HG02970 (cell line): ENCODE measurements around the gene CRAMP1.

Source experiments
- ATAC-seq: cut with Tn5 transposase; IDR thresholded peaks from one replicate; pipeline ENCODE4 v1.9.1; 2021; ENCODE audit warnings: mild to moderate bottlenecking, moderate library complexity, moderate number of reproducible peaks; ENCODE audit not compliant: unreplicated experiment, low FRiP score

CRAMP1 gene

GRCh38 chr16:1631931-1632637 lies 19.9 kb downstream of the CRAMP1 start:
- ATAC-seq: no peak

DNA sequence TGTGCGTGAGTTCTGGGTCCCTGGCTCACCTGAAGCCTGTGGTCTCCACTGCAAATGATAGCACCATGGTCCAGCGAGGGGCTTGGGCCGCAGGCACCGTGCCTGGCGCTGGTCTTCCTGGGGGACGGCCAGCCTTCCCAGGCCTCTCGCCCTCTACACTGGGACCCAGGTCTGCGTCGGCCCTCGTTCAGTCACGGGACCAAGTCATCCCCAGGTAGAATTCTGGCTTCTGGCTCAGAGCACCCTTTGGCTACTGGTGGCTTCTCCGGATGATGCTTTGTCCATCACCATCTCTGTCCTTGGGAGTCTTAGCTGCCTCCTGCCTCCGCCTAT lies 20.4 kb downstream of the CRAMP1 start:
- no peak for ATAC-seq

DNA sequence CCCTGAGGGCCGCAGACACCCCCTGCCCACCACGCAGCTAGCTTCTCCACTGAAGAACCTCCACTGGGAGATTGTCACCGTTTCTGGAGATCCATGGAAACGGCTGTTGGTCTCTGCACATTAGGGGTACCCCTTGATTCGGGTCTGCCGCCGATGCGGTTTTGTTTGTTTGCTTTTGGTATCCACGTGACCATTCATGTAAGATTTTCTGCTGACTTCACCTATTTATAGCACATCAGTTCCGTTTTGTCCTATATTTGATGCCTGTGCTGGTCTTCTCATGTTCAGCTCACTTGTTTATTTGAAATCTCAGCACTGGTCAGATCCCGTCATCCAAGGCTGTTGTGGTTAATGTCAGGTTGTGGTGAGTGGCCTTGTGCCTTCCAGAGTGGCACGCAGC lies 21.1 kb downstream of the CRAMP1 start:
- no peak for ATAC-seq

- no peak for ATAC-seq
Observed at GRCh38 chr16:1634541-1634940, 22.4 kb downstream of the CRAMP1 start.

GRCh38 chr16:1635070-1635469 lies 22.9 kb downstream of the CRAMP1 start:
- ATAC-seq: no peak

DNA sequence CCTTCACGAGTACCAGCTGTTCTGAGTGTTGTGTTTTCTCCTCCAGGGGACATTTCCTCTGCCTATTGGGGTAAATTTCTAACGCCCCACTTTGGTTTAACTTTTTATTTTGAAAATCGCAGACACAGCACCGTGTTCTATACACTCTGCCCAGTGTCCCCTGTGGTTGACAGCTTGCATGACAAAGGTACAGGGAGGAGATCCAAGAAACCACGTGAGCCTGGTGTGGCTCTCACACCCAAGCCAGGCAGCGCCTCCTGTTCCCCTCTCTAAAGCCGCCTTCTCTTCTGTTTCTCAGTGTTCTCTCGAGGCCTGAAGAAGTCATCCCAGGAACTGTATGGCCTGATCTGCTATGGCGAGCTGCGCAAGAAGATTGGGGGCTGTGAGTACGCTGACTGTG lies 25.4 kb downstream of the CRAMP1 start:
- no peak for ATAC-seq

DNA sequence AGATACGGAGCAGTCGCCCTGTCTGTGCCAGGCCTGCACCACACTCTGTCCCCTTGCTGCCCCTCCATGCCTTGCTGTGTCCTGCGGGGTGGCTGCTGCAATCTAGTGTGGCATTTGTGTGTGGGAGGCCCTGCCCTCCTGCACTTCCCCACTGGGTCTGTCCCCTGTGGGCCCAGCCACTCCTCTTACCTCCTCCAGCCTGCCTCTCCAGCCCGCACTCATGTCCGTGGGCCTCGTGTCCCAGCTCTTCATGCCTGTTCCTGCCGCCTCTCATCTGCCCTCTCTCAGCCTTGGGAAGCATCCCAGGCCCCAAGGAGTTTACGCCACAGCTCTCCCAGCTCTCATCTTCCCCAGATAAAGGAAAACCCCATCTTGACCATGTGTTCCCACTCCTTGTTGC lies 26.6 kb downstream of the CRAMP1 start:
- no peak for ATAC-seq

- ATAC-seq: no peak
Observed at GRCh38 chr16:1639282-1639681, 27.1 kb downstream of the CRAMP1 start.

GRCh38 chr16:1639860-1640259 lies 27.7 kb downstream of the CRAMP1 start:
- ATAC-seq: no peak

DNA sequence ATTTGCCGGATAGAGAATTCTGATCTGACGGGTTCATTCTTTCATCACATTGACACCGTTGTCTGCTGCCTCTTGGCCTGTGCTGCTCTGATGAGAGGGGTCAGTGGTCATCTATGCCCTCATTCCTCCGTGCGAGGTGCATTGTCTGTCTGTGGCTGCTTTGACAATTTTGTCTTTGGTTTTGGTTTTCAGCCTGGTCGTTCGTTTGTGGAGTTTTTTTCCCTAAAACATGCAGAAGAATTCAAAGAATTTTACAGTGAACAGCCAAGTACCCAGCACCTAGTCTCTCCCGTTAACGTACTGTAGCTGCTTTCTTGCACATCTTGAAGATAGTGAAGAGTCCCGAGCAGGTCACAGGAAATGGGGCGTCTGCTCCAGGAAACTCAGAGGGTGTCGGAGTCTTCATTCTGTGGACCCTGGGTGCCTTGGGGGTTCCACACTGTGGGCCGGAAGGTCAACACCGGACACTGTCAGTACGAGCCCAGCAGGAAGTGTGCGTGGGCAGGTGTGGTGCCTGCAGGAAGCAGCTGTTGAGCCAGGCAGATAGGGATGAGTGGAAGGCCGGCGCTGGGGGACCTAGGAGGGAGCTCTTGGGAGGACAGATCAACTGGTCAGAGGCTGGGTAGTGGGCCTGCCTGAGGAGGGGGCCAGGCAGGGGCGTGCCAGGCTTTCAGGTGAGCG lies 28.2 kb downstream of the CRAMP1 start:
- no peak for ATAC-seq

DNA sequence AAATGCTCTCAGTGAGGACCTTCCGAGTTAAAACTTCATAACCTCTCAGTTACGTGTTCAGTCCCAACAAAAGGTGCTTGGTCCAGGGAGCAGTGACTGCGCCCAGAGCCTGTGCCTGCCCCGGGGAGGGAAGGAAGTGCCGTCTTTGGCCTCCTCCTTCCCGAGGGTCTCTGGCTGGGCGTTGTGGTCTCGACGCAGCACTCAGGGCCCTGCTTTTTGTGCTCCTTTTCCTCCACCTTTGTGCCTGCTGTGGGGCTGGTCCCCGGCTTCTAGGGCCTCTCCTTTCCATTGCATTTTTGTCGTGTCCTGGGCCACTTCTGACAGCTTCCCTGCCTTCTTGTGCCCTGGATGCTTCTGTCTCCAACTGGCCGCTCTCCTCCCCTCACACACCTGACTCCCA lies 29.1 kb downstream of the CRAMP1 start:
- no peak for ATAC-seq

DNA sequence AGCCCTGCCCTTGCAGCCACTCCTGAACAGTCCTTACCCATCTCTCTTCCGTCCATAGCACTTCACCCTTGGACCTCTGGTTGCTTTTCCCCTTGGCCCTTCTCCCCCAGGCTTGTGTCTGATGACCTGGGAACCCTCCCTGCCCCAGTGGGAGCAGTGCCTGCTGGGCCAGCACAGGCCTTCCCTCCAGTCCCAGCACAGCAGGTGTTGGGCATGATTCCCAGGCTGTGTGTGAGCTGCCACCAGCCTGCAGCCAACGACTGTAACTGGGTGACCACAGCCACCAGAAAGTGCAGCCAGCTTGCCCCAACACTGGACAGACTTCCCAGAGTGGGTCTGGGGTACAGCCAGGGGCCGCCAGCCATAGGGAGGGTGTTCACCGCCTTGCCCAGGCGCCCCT lies 30.0 kb downstream of the CRAMP1 start:
- no peak for ATAC-seq

DNA sequence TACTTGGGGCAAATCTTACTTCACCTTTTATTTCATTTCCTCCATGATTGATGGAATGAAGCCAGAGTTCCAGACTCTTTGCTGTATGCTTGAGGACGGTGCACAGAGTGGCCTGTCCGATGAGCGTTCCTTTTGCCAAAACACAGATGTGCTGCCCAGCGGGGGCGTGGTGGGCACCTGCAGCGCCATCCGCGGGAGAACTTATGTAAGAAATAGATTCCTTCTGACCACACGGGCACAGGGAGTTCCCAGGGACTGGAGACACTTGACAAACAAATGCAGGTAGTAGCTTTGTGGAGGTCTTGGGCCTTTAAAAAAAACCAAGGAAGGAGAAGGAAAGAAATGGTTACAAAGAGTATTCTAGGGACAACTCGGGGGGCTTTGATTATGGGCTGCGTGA lies 30.6 kb downstream of the CRAMP1 start:
- ATAC-seq: no peak

- no peak for ATAC-seq
Observed at GRCh38 chr16:1643521-1643920, 31.4 kb downstream of the CRAMP1 start.

DNA sequence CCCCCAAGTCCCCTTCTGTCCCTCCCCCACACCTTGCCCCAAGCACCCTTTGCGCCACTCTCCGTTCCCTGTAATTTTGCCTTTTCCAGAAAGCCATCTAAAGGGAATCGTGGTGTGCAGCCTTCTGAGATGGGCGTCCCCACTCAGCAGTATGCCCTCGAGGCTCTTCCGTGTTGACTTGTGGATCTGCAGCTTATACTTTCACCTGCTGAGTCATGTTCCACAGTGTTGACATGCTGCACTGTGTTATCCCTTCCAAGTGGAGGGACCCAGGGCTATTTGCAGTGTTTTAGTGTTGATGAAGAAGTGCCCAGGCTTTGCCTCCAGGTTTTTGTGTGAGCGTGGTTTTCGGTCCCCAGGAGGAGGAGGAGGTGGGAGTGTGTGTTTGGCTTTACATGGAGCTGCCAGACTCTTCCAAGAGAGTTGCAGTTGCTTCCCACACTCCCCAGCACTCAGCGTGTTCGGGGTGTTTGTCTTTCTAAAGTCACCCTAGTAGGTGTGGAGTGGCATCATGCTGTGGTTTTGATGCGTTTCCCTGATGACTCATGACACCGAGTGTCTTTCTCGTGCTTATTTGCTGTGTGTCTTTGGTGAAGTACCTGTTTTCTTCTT lies 33.9 kb downstream of the CRAMP1 start:
- no peak for ATAC-seq

GRCh38 chr16:1647856-1648255 lies 35.7 kb downstream of the CRAMP1 start:
- no peak for ATAC-seq

GRCh38 chr16:1650131-1650530 lies 38.0 kb downstream of the CRAMP1 start:
- no peak for ATAC-seq

DNA sequence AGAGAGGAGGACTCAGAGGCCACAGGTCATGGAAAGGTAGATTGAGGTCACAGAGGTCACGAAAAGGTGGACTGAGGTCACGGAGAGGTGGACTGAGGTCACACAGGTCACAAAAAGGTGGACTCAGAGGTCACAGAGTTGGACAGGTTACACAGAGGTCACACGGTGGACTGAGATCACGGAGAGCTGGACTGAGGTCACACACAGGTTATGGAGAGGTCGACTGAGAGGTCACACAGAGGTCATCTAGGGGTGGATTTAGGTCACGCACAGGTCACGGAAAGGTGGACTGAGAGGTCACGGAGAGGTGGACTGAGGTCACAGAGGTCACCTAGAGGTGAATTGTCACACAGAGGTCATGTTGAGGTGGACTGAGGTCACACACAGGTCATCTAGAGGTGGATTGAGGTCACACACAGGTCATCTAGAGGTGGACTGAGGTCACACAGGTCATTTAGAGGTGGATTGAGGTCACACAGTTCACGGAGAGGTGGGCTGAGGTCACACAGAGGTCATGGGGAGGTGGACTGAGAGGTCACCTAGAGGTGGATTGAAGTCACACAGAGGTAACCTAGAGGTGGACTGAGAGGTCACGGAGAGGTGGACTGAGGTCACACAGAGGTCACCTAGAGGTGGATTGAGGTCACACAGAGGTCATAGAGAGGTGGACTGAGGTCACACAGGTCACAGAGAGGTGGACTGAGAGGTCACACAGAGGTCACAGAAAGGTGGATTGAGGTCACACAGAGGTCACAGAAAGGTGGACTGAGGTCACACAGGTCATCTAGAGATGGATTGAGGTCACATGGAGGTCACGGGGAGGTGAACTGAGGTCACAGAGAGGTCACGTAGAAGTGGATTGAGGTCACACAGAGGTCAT lies 39.2 kb downstream of the CRAMP1 start:
- ATAC-seq: no peak

GRCh38 chr16:1651974-1652312 lies 39.8 kb downstream of the CRAMP1 start:
- no peak for ATAC-seq

DNA sequence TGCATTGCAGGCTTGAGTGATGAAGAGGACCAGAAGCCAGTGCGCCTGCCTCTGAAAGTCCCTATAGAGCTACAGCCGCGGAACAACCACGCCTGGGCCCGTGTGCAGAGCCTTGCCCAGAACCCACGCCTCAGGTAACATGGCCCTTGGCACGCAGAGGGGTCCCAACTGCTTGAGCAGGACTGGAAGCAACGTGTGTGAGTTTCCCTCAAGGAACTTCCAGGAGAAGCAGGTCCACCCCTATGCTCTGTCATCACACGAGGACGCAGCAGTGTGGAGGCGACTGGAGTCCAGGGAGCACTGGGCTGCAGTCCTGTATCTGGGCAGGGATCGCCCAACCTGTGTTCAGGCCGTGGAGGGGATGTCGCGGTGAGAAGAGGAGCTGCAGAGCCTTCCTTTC lies 40.9 kb downstream of the CRAMP1 start:
- no peak for ATAC-seq
